GM21619 (cell line): Measurements from ENCODE around the gene AMN.

ENCODE experiments used
- ATAC-seq: cut with Tn5 transposase; IDR thresholded peaks from one replicate; pipeline ENCODE4 v1.9.1; 2021; ENCODE audit not compliant: unreplicated experiment

Gene AMN

GRCh38 chr14:102927878-102928411 lies 5.5 kb downstream of the AMN start:
- ATAC-seq, result no peak

GRCh38 chr14:102928412-102929240 lies 6.2 kb downstream of the AMN start:
- no peak for ATAC-seq

GRCh38 chr14:102929241-102930137 lies 7.0 kb downstream of the AMN start:
- no peak for ATAC-seq

GRCh38 chr14:102930138-102930752 lies 7.8 kb downstream of the AMN start:
- no peak for ATAC-seq

- no peak for ATAC-seq
These were observed 8.5 kb downstream of the AMN start for GRCh38 chr14:102930753-102931579.

- no peak for ATAC-seq
These were observed 9.3 kb downstream of the AMN start for GRCh38 chr14:102931580-102932285.

GRCh38 chr14:102932484-102933248 lies 10.2 kb downstream of the AMN start:
- no peak for ATAC-seq

- no peak for ATAC-seq
These were observed 11.3 kb downstream of the AMN start for GRCh38 chr14:102933618-102934231.

- no peak for ATAC-seq
These were observed 13.3 kb downstream of the AMN start for GRCh38 chr14:102935756-102936155.

- ATAC-seq, result no peak
These were observed 15.1 kb downstream of the AMN start for GRCh38 chr14:102937331-102938175.

- no peak for ATAC-seq
These were observed 15.7 kb downstream of the AMN start for GRCh38 chr14:102938191-102938590.

- ATAC-seq, result no peak
These were observed 16.9 kb downstream of the AMN start for GRCh38 chr14:102939329-102939728.

- ATAC-seq, result no peak
These were observed 17.5 kb downstream of the AMN start for GRCh38 chr14:102939820-102940561.

GRCh38 chr14:102940729-102941362 lies 18.4 kb downstream of the AMN start:
- no peak for ATAC-seq

- ATAC-seq, result no peak
These were observed 19.1 kb downstream of the AMN start for GRCh38 chr14:102941419-102942011.

GRCh38 chr14:102942069-102942468 lies 19.6 kb downstream of the AMN start:
- no peak for ATAC-seq
